Tongue (tissue), 3 donors: ENCODE data around the gene SLC17A5. TPM values are rescaled to one million over a fixed set of nuclear protein-coding genes. Genes with fewer than 3 reads are reported as not detected.
"Not testable (repeated sequence)": the region's sequence is repeated elsewhere in the genome, so short reads cannot be mapped to it uniquely, and the experiment has no call there.

ENCODE experiments used
- DNase-seq: peaks from one replicate; pipeline ENCODE4 v3.0.0-alpha.2; 2015
- small RNA-seq: library from RNA; depleted of rRNA; stranded (forward); fragments of <200 nt; gene quantifications from one replicate; pipeline ENCODE3, GENCODE V24; 2014; ENCODE audit warnings: low replicate concordance
- total RNA-seq: library from RNA; depleted of rRNA; stranded (reverse); fragments of >200 nt; gene quantifications from one replicate; pipeline ENCODE4 v1.2.3, GENCODE V29; 2014

The SLC17A5 gene
- total RNA-seq, 1 donor from 2014 or later = 18.2 TPM

- no peak for DNase-seq
These were observed 87.9 kb downstream of the SLC17A5 start for GRCh38 chr6:73565767-73566485.

GRCh38 chr6:73564578-73565345 is 89.0 kb downstream of the SLC17A5 start:
- DNase-seq = no peak

GRCh38 chr6:73562558-73562957 is 91.2 kb downstream of the SLC17A5 start:
- no peak for DNase-seq

- no peak for DNase-seq
These were observed 92.9 kb downstream of the SLC17A5 start for GRCh38 chr6:73560853-73561407.

GRCh38 chr6:73560182-73560732 is 93.5 kb downstream of the SLC17A5 start:
- no peak for DNase-seq

GRCh38 chr6:73559399-73559794 is 94.4 kb downstream of the SLC17A5 start:
- DNase-seq = not testable (repeated sequence)

- DNase-seq = no peak
These were observed 95.0 kb downstream of the SLC17A5 start for GRCh38 chr6:73558624-73559398.

GRCh38 chr6:73556836-73557235 is 97.0 kb downstream of the SLC17A5 start:
- peak; percentile 42 for DNase-seq

- DNase-seq = not testable (repeated sequence)
These were observed 98.3 kb downstream of the SLC17A5 start for GRCh38 chr6:73555380-73555949.

GRCh38 chr6:73551115-73551514 is 102.7 kb downstream of the SLC17A5 start:
- DNase-seq = not testable (repeated sequence)

GRCh38 chr6:73548458-73549446 is 105.0 kb downstream of the SLC17A5 start:
- no peak for DNase-seq

GRCh38 chr6:73547036-73547435 is 106.8 kb downstream of the SLC17A5 start:
- DNase-seq = no peak

Small RNA genes lying within 50 kb of the gene (small RNA-seq; reads per million reads assigned to genes)
- not detected for gene RPS27P15

Other genes starting within 250 kb of the SLC17A5 start
- 8.4 TPM for gene CGAS, start 201.7 kb downstream of the SLC17A5 start, total RNA-seq
- 20.5 TPM for gene MTO1, start 192.3 kb downstream of the SLC17A5 start, total RNA-seq
- gene EEF1A1, start 133.0 kb downstream of the SLC17A5 start, total RNA-seq = 17,231 TPM
- gene CD109, start 42.2 kb upstream of the SLC17A5 start, total RNA-seq = 29.6 TPM